GM04504 (cell line): ENCODE data around the gene POLR2F.

Source experiments
- DNase-seq: peaks from one replicate; pipeline ENCODE4 v3.0.0-alpha.2; 2012; ENCODE audit warnings: low read depth

The POLR2F gene

GRCh38 chr22:38006906-38007305 is 53.4 kb downstream of the POLR2F start:
- no peak for DNase-seq

GRCh38 chr22:38007330-38007902 is 53.9 kb downstream of the POLR2F start:
- DNase-seq = no peak

GRCh38 chr22:38009000-38009806 is 55.7 kb downstream of the POLR2F start:
- DNase-seq = no peak

GRCh38 chr22:38012604-38013072 is 59.1 kb downstream of the POLR2F start:
- no peak for DNase-seq

DNA sequence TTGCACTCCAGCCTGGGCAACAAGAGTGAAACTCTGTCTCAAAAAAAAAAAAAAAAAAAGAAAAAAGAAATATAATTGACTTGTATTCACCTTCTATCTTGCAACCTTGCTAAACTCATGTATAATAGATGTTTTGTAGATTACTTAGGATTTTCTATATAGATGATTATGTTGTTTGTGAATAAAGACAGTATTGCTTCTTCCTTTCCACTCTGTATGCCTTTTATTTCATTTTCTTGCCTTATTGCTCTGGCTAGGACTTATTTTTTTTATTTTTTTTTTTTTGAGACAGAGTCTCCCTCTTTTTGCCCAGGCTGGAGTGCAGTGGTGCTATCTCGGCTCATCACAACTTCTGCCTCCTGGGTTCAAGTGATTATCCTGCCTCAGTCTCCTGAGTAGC is 60.6 kb downstream of the POLR2F start:
- DNase-seq = no peak

- no peak for DNase-seq
Measured at GRCh38 chr22:38016182-38017151, 63.0 kb downstream of the POLR2F start.

- no peak for DNase-seq
Measured at GRCh38 chr22:38017272-38017920, 63.9 kb downstream of the POLR2F start.

- no peak for DNase-seq
Measured at GRCh38 chr22:38017939-38018885, 64.7 kb downstream of the POLR2F start.
